Measurements from ENCODE around the gene LRG1.

LRG1 gene

GRCh38 chr19:4580961-4581665 lies 41.3 kb upstream of the LRG1 start:
- H3K27me3 ChIP-seq (replicated peaks; ENCODE audit: control insufficient read depth, insufficient read depth, low read length): peaks cover 1% of the 10 kb centered on the region
- no peaks in the 10 kb centered on the region for H3K36me3 ChIP-seq (ENCODE audit: control insufficient read depth, insufficient read depth, low read length)
- DNase-seq (ENCODE audit: extremely low read depth, insufficient read length): no peak
- TF ChIP-seq CTCF (IDR thresholded peaks at IDR 0.05; ENCODE audit: insufficient read depth, low read length, poor library complexity, severe bottlenecking): no peak
- no peak overlapping the region for H3K4me3 ChIP-seq (replicated peaks; ENCODE audit: low read depth, low read length)

- Histone ChIP-seq H3K36me3 (ENCODE audit: control insufficient read depth, insufficient read depth, low read length) (no peaks in the 10 kb centered on the region), H3K27me3 (replicated peaks; ENCODE audit: control insufficient read depth, insufficient read depth, low read length) (peaks cover 1% of the 10 kb centered on the region), H3K4me3 (replicated peaks; ENCODE audit: low read depth, low read length) (no peak overlapping the region)
- no peak for DNase-seq (ENCODE audit: extremely low read depth, insufficient read length)
- TF ChIP-seq CTCF (IDR thresholded peaks at IDR 0.05; ENCODE audit: insufficient read depth, low read length, poor library complexity, severe bottlenecking): no peak
These were observed 40.4 kb upstream of the LRG1 start for GRCh38 chr19:4580021-4580901.

- peaks cover 1% of the 10 kb centered on the region for H3K27me3 ChIP-seq (replicated peaks; ENCODE audit: control insufficient read depth, insufficient read depth, low read length)
- no peak overlapping the region for H3K4me3 ChIP-seq (replicated peaks; ENCODE audit: low read depth, low read length)
- H3K36me3 ChIP-seq (ENCODE audit: control insufficient read depth, insufficient read depth, low read length): no peaks in the 10 kb centered on the region
- no peak for TF ChIP-seq CTCF (IDR thresholded peaks at IDR 0.05; ENCODE audit: insufficient read depth, low read length, poor library complexity, severe bottlenecking)
- DNase-seq (ENCODE audit: extremely low read depth, insufficient read length): no peak
These were observed 39.6 kb upstream of the LRG1 start for GRCh38 chr19:4579389-4579788.

- peaks cover 1% of the 10 kb centered on the region for H3K27me3 ChIP-seq (replicated peaks; ENCODE audit: control insufficient read depth, insufficient read depth, low read length)
- no peak for DNase-seq (ENCODE audit: extremely low read depth, insufficient read length)
- TF ChIP-seq CTCF (IDR thresholded peaks at IDR 0.05; ENCODE audit: insufficient read depth, low read length, poor library complexity, severe bottlenecking): no peak
- no peak overlapping the region for H3K4me3 ChIP-seq (replicated peaks; ENCODE audit: low read depth, low read length)
- H3K36me3 ChIP-seq (ENCODE audit: control insufficient read depth, insufficient read depth, low read length): no peaks in the 10 kb centered on the region
These were observed 38.9 kb upstream of the LRG1 start for GRCh38 chr19:4578552-4579248.

GRCh38 chr19:4577020-4577782 lies 37.4 kb upstream of the LRG1 start:
- Histone ChIP-seq H3K36me3 (ENCODE audit: control insufficient read depth, insufficient read depth, low read length) (no peaks in the 10 kb centered on the region), H3K27me3 (replicated peaks; ENCODE audit: control insufficient read depth, insufficient read depth, low read length) (peaks cover 1% of the 10 kb centered on the region), H3K4me3 (replicated peaks; ENCODE audit: low read depth, low read length) (no peak overlapping the region)
- DNase-seq (ENCODE audit: extremely low read depth, insufficient read length): no peak
- TF ChIP-seq CTCF (IDR thresholded peaks at IDR 0.05; ENCODE audit: insufficient read depth, low read length, poor library complexity, severe bottlenecking): no peak

Measured in GM06990 (cell line).